ENCODE results near the gene POU3F3.

Gene POU3F3

GRCh38 chr2:104846786-104847585 is 6.9 kb upstream of the POU3F3 start:
- peak; percentile 67 for DNase-seq (ENCODE audit: low spot score)

DNA sequence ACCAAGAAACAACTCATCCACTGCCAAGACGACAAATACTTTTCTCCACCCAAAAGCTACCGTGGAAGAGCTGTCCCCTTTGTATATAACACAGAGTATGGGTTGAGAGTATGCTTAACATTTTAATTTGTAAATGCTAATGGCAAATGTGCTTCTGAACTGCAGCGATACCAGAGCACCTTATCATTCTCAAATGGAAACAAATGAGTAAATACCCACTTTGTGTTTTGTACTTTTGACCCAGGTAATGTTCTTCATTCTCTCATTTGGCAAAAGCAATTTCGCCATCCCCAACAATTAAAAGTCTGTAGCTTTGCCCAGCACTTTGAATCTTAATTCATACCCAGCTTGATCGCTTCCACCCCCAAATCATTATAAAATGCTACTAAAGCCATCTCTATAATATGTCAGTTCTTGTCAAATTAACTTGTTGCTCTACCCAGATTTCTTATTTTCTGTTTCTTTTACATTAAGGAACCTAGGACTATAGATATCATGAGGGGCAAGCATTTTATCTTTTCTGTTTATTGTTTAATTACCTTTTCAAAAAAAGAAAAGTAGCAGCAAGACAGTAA is 6.2 kb upstream of the POU3F3 start:
- DNase-seq (ENCODE audit: low spot score), result peak; percentile 62

GRCh38 chr2:104848526-104848925 is 5.4 kb upstream of the POU3F3 start:
- peak; percentile 62 for DNase-seq (ENCODE audit: low spot score)

DNA sequence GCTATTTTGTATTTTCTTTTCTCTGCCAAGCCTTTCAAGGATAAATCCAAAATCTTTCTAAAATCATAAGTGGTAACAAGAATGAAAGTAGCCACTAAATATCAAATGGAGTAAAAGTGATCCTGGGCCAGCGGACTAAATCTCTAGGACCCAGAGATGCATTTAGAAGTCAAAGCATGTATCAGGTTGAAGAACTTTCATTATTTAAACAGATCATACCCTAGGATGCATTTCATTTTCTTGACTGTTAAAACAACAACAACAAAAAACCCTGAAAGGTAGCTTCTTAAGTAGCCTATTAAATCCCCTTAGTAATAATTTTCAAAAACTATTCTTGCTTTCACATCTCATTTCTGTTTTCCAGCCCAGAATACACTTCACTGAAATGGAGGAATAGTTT is 4.8 kb upstream of the POU3F3 start:
- DNase-seq (ENCODE audit: low spot score), result peak; percentile 67

GRCh38 chr2:104849618-104850141 is 4.2 kb upstream of the POU3F3 start:
- peak; percentile 94 for DNase-seq (ENCODE audit: low spot score)

DNA sequence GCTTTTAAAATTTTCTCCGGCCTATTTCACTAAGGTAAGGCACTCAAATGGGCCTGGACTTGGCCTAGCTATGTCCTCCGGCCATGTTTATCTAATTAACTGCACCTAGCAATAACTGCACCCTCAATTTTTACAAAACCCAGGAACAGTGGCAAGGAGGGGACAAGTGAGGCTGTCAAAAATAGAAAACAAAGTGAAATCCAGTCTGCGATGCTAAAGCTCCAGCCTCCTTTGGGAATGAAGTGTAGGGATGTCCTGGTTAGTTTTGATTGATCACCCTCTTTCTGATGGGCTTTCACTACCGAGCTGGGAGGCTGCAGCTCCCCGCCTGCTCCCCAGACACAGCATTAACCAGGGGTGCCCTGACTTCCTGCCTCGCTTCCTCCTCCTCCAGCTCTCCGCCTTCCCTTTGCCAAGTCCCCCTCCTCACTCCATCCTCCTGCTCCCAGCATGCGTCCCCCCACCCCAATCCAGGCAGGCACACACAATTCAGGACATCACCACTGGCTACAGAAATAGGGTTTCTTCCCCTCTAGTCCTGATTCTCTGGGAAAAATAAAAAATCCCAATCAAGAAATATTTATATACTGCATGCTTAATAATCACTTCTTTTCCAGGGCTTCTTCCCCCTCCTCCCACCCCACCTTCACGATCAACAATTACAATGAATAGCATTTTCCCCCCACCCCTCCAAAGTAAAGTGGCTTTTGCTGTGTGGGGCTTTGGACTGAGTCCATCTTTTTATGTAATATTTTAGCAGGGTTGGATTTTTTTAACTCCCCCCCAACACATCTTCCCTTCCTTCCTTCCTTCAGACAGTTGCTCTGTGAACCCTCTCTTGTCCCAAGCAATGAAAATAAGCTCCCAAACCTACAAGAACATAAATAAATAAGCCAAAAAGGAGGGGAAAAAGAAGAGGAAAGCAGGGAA is 3.3 kb upstream of the POU3F3 start:
- peak; percentile 58 for DNase-seq (ENCODE audit: low spot score)

DNA sequence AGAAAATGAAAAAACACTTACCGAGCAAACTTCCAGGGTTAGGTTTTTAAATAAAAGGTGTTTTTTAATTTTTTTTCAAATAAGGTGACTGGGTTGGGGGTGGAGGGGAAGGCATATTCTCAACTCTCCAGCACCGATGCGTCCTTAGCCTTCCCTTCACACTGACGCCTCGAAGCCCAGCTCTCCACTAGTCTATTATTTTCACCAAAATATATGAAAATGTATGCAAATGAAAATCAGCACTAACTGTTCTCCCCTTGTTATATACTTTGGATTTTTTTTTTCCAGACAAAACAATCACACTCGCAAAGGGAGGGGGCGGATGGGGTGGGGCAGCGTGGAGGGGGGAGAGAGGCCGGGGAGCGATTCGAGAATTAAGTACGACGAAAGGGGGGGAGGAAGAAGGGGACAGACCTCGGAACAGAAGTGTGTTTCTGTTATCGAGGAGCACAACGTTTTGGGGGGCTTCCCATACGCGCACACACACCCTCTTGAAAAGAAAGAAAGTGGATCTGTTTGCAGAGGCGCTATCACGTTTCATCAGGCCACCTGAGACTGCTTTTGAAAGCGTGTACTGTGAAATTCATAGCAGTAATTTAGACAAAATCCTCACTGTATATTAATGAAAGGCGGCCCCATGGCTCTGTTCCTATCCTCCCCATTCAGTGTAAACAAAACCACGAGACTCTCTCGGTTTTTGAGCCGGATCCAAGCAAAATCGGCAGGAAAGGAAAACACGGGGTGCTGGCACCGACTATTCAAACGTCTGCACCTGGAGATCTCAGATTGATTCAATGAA is 2.4 kb upstream of the POU3F3 start:
- peak; percentile 79 for DNase-seq (ENCODE audit: low spot score)

- peak; percentile 58 for DNase-seq (ENCODE audit: low spot score)
These were observed 1.7 kb upstream of the POU3F3 start for GRCh38 chr2:104852090-104852666.

DNA sequence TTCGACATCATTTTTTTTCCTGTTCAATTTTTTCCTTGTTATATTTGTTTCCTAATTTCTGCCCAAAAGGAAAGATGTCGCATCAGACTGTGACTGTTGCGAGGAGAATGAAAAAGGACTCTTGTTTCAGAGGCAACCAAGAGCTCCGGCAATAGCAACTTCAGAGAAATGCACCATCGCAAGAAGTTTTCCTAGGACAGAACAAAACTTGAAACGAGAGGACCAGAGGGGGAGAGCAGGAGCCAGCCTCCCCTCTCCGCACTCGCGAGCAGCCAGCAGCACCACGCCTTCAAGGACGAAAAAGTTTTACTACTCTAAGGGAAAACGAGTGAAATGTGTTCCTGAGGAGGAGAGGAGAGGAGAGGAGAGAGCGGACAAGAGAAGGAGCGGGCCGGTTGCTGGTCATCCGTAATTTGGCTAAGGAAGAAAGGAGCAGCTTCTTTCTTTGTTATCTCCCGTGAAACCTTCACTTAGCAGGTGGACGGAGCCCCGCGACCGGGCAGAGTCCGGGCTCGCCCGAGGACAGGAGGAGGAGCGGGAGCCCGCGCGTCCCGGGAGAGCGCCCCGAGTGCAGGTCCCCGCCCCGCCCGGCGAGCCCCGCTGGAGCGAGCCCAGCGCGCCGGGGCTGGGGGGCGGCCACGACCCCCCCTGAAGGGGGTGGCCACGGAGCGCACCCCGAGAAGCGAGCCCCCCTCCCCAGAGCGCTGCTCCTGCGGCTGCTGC is 744 bp downstream of the POU3F3 start:
- no peak for DNase-seq (ENCODE audit: low spot score)

GRCh38 chr2:104855221-104856085 is 1.5 kb downstream of the POU3F3 start:
- DNase-seq (ENCODE audit: low spot score), result no peak

DNA sequence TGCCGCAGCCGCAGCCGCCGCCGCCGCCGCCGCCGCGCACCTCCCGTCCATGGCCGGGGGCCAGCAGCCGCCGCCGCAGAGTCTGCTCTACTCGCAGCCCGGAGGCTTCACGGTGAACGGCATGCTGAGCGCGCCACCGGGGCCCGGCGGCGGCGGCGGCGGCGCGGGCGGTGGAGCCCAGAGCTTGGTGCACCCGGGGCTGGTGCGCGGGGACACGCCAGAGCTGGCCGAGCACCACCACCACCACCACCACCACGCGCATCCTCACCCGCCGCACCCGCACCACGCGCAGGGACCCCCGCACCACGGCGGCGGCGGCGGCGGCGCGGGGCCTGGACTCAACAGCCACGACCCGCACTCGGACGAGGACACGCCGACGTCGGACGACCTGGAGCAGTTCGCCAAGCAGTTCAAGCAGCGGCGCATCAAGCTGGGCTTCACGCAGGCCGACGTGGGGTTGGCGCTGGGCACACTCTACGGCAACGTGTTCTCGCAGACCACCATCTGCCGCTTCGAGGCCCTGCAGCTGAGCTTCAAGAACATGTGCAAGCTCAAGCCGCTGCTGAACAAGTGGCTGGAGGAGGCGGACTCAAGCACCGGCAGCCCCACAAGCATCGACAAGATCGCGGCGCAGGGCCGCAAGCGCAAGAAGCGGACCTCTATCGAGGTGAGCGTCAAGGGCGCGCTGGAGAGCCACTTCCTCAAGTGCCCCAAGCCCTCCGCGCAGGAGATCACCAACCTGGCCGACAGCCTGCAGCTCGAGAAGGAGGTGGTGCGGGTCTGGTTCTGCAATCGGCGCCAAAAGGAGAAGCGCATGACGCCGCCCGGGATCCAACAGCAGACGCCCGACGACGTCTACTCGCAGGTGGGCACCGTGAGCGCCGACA is 2.4 kb downstream of the POU3F3 start:
- DNase-seq (ENCODE audit: low spot score), result no peak

DNA sequence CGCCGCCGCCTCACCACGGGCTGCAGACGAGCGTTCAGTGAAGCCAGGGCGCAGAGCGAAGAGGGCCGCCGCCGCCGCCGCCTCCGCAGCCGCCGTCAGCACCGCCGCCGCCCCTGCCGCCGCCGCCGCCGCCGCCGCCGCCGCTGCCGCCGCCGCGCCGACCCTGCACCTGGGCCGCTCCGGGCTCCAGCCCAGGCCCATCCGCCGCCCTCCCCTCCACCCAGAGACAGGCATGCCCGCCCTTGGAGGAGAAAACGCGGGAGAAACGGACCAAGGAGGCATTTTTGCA is 3.0 kb downstream of the POU3F3 start:
- no peak for DNase-seq (ENCODE audit: low spot score)

- no peak for DNase-seq (ENCODE audit: low spot score)
These were observed 3.5 kb downstream of the POU3F3 start for GRCh38 chr2:104857262-104858005.

GRCh38 chr2:104858006-104858978 is 4.4 kb downstream of the POU3F3 start:
- DNase-seq (ENCODE audit: low spot score), result peak; percentile 39

- DNase-seq (ENCODE audit: low spot score), result peak; percentile 76
These were observed 5.4 kb downstream of the POU3F3 start for GRCh38 chr2:104859291-104859765.

GRCh38 chr2:104859766-104860450 is 6.0 kb downstream of the POU3F3 start:
- peak; percentile 75 for DNase-seq (ENCODE audit: low spot score)
